IMR-90 (cell line): ENCODE data around the gene ABHD10. TPM values are rescaled to one million over a fixed set of nuclear protein-coding genes. Genes with fewer than 3 reads are reported as not detected.

ENCODE experiments used
- ATAC-seq: fragments of 200-7000 bp; cut with Tn5 transposase; 2 replicates; pipeline ENCODE4 v1.9.1; 2020; ENCODE audit warnings: low read depth, mild to moderate bottlenecking, moderate library complexity
- BruUV-seq: library from RNA; stranded (reverse); fragments of 400-500 nt; replicated peaks from 2 replicates; lab custom pipeline; 2021; lab: Mats Ljungman, UMichigan
- CTCF ChIA-PET: fragments of 300-600 bp; formaldehyde crosslinking; extraction: SDS; loops from one replicate; lab custom pipeline; 2021; ENCODE audit warnings: antibody characterized with exemption; lab: Yijun Ruan, JAX
- POLR2A ChIA-PET: fragments of 300-600 bp; sonication (Branson Sonifier 250); formaldehyde crosslinking; loops from one replicate; lab custom pipeline; 2022; ENCODE audit warnings: antibody characterized with exemption; ENCODE audit not compliant: unreplicated experiment; lab: Charles Lee
- DNase-seq: peaks from one replicate; pipeline ENCODE4 v3.0.0; 2013
- H2AFZ ChIP-seq: replicated peaks from 2 replicates; pipeline ENCODE3; 2013; ENCODE audit warnings: low read length, mild to moderate bottlenecking; ENCODE audit not compliant: poor library complexity
- H2AK5ac ChIP-seq: 2 replicates; pipeline ENCODE4 v1.6.1; 2013; ENCODE audit warnings: low read depth, low read length, inconsistent platforms
- H2AK9ac ChIP-seq: replicated peaks from 2 replicates; pipeline ENCODE3; 2013; ENCODE audit warnings: mild to moderate bottlenecking, low read depth, low read length, moderate library complexity; ENCODE audit not compliant: poor library complexity
- H2BK120ac ChIP-seq: 2 replicates; pipeline ENCODE4 v1.6.1; 2013; ENCODE audit warnings: low read depth, low read length, inconsistent platforms
- H2BK15ac ChIP-seq: 3 replicates; pipeline ENCODE4 v1.6.1; 2013; ENCODE audit warnings: low read depth, low read length, inconsistent platforms
- H2BK20ac ChIP-seq: 2 replicates; pipeline ENCODE4 v1.6.1; 2013; ENCODE audit warnings: low read depth, mild to moderate bottlenecking, inconsistent platforms, low read length, moderate library complexity
- H2BK5ac ChIP-seq: 2 replicates; pipeline ENCODE4 v1.6.1; 2013; ENCODE audit warnings: mild to moderate bottlenecking, low read depth, low read length, inconsistent platforms; ENCODE audit not compliant: poor library complexity, severe bottlenecking
- H3K14ac ChIP-seq: replicated peaks from 2 replicates; pipeline ENCODE4 v1.6.1; 2013; ENCODE audit warnings: low read depth, low read length, inconsistent platforms
- H3K18ac ChIP-seq: 2 replicates; pipeline ENCODE4 v1.6.1; 2013; ENCODE audit warnings: low read depth, low read length, control low read depth
- H3K23ac ChIP-seq: 2 replicates; pipeline ENCODE4 v1.6.1; 2013; ENCODE audit warnings: low read depth, low read length, inconsistent platforms
- H3K27ac ChIP-seq: 2 replicates; pipeline ENCODE4 v1.5.1; 2013; ENCODE audit warnings: mild to moderate bottlenecking, control low read depth, low read length; ENCODE audit not compliant: insufficient read depth
- H3K27me3 ChIP-seq: 2 replicates; pipeline ENCODE4 v1.6.1; 2013; ENCODE audit warnings: low read length; ENCODE audit not compliant: control insufficient read depth, insufficient read depth
- H3K36me3 ChIP-seq: 2 replicates; pipeline ENCODE4 v1.6.1; 2013; ENCODE audit warnings: low read length, mixed read lengths; ENCODE audit not compliant: control insufficient read depth, insufficient read depth
- H3K4ac ChIP-seq: 2 replicates; pipeline ENCODE4 v1.6.1; 2013; ENCODE audit warnings: low read depth, low read length, inconsistent platforms
- H3K4me1 ChIP-seq: 2 replicates; pipeline ENCODE4 v1.6.1; 2013; ENCODE audit warnings: low read length, mixed read lengths; ENCODE audit not compliant: control insufficient read depth, insufficient read depth
- H3K4me2 ChIP-seq: 2 replicates; pipeline ENCODE4 v1.6.1; 2013; ENCODE audit warnings: low read depth, mild to moderate bottlenecking, control low read depth, low read length, moderate library complexity
- H3K4me3 ChIP-seq: 2 replicates; pipeline ENCODE4 v1.5.1; 2013; ENCODE audit warnings: low read depth, mild to moderate bottlenecking, control low read depth, low read length, moderate library complexity; ENCODE audit not compliant: insufficient read depth
- H3K56ac ChIP-seq: 2 replicates; pipeline ENCODE4 v1.6.1; 2013; ENCODE audit warnings: low read length, inconsistent platforms; ENCODE audit not compliant: insufficient read depth; ENCODE audit errors: extremely low read depth
- H3K79me1 ChIP-seq, 2 experiments: 2 replicates each; pipeline ENCODE4 v1.6.1; 2013; ENCODE audit warnings: low read length in 2 of 2, inconsistent platforms in 1 of 2, low read depth in 1 of 2
- H3K9ac ChIP-seq: 2 replicates; pipeline ENCODE4 v1.6.1; 2013; ENCODE audit warnings: low read depth, low read length, control low read depth
- H3K9me1 ChIP-seq: 2 replicates; pipeline ENCODE4 v1.6.1; 2013; ENCODE audit warnings: low read length, inconsistent platforms; ENCODE audit not compliant: insufficient read depth
- H3K9me3 ChIP-seq: 2 replicates; pipeline ENCODE4 v1.6.1; 2013; ENCODE audit warnings: low read length; ENCODE audit not compliant: control insufficient read depth, insufficient read depth
- H4K20me1 ChIP-seq: 2 replicates; pipeline ENCODE4 v1.6.1; 2013; ENCODE audit warnings: low read length, inconsistent platforms; ENCODE audit not compliant: insufficient read depth
- H4K5ac ChIP-seq: 2 replicates; pipeline ENCODE4 v1.6.1; 2013; ENCODE audit warnings: mild to moderate bottlenecking, low read depth, low read length, control low read depth
- H4K8ac ChIP-seq, 2 experiments: 2 replicates each; pipeline ENCODE4 v1.6.1; 2013; ENCODE audit warnings: low read depth in 2 of 2, low read length in 2 of 2, control low read depth in 1 of 2, inconsistent platforms in 1 of 2
- H4K91ac ChIP-seq: 2 replicates; pipeline ENCODE4 v1.6.1; 2013; ENCODE audit warnings: low read depth, low read length, inconsistent platforms; ENCODE audit not compliant: insufficient read depth
- BHLHE40 ChIP-seq: fragments of 150-350 bp; IDR thresholded peaks from 2 replicates; pipeline ENCODE4 v1.6.1; 2016; ENCODE audit warnings: mild to moderate bottlenecking, low read depth, low read length
- ELK1 ChIP-seq: fragments of 150-350 bp; IDR thresholded peaks from 2 replicates; pipeline ENCODE4 v1.6.1; 2016; ENCODE audit warnings: low read depth, mild to moderate bottlenecking, low read length, moderate library complexity, borderline replicate concordance
- FOS ChIP-seq: fragments of 150-350 bp; IDR thresholded peaks from 2 replicates; pipeline ENCODE4 v1.6.1; 2016; ENCODE audit warnings: low read depth, low read length
- RAD21 ChIP-seq: IDR thresholded peaks from 2 replicates; pipeline ENCODE4 v1.6.1; 2012; ENCODE audit warnings: low read length, improper control_type of control experiment
- RFX5 ChIP-seq: IDR thresholded peaks from 2 replicates; pipeline ENCODE4 v1.8.0; 2012; ENCODE audit warnings: low read depth, mild to moderate bottlenecking, low read length, moderate library complexity
- SMC3 ChIP-seq: fragments of 150-350 bp; IDR thresholded peaks from 2 replicates; pipeline ENCODE4 v1.6.1; 2016; ENCODE audit warnings: low read depth, mild to moderate bottlenecking, antibody characterized with exemption, low read length, moderate library complexity
- USF2 ChIP-seq: fragments of 150-350 bp; IDR thresholded peaks from 2 replicates; pipeline ENCODE4 v1.6.1; 2017; ENCODE audit warnings: mild to moderate bottlenecking, antibody characterized with exemption, low read length, low read depth
- WGBS, 2 experiments: methylation state at CpG; one replicate each; pipeline versions ENCODE4 v1.1.5 to v1.1.7; 2013; ENCODE audit warnings: missing lambda C conversion rate in 2 of 2; ENCODE audit not compliant: insufficient read length in 1 of 2; ENCODE audit errors: extremely low coverage in 2 of 2; 5-methylcytosine and 5-hydroxymethylcytosine counted together
- dilution Hi-C: fragments of 300-500 bp; cut with HindIII; formaldehyde crosslinking; loops from one replicate; pipeline ENCODE4 v1.14.3; 2018; ENCODE audit warnings: low sequenced_read_pairs; ENCODE audit not compliant: unreplicated experiment
- in situ Hi-C: fragments of 300-500 bp; cut with MboI; formaldehyde crosslinking; loops from 3 replicates; pipeline ENCODE4 v1.14.3; 2019; ENCODE audit warnings: low sequenced_read_pairs, inconsistent platforms, mixed read lengths
- intact Hi-C: fragments of 100-400 bp; cut with micrococcal nuclease; formaldehyde crosslinking; loops from 2 replicates; pipeline ENCODE4 v1.10.0; 2022
- polyA plus RNA-seq, 3 experiments: library from polyadenylated mRNA; depleted of rRNA; stranded (reverse); fragments of >200 nt; gene quantifications; 2 replicates each; pipeline ENCODE4 v1.2.3, GENCODE V29; 2012; ENCODE audit warnings: low replicate concordance in 1 of 3
- total RNA-seq: library from RNA; depleted of rRNA; stranded (reverse); fragments of >200 nt; gene quantifications from 2 replicates; pipeline ENCODE4 v1.2.3, GENCODE V29; 2012

Gene ABHD10
- total and polyA plus RNA-seq, 2 of the 4 experiments (the other 2 are of a cell fraction) = 24.7 to 57.2 TPM

GRCh38 chr3:111979434-111980038, 710 bp downstream of the ABHD10 start:
- no peaks in the 10 kb centered on the region for H4K20me1 ChIP-seq
- intact Hi-C loops (no loop called here), in situ Hi-C loops (no loop called here), dilution Hi-C loops (no loop called here)
- H3K9me3 ChIP-seq = no peaks in the 10 kb centered on the region
- peak overlapping the region; percentile 65; the same call in 1 of the 2 replicates for H3K23ac ChIP-seq
- no peak overlapping the region for H4K5ac ChIP-seq
- H4K91ac ChIP-seq = peak overlapping the region; percentile 48; the same call in 1 of the 2 replicates
- no peak for ATAC-seq
- no peak overlapping the region for H3K18ac ChIP-seq
- no peaks in the 10 kb centered on the region for H3K27me3 ChIP-seq
- H3K9me1 ChIP-seq = no peaks in the 10 kb centered on the region
- CTCF ChIA-PET = interaction anchor here (0.9 to 2.6 kb wide), 6 partner anchors 9 to 264 kb away, joined by 3 to 11 read pairs (median 4); no protein-coding TSS in a partner anchor
- DNase-seq = no peak
- no peak overlapping the region for H2BK20ac ChIP-seq
- peak overlapping the region; percentile 40 to 91; a peak in 3 of 4 replicates for H4K8ac ChIP-seq
- peak overlapping the region; percentile 96 for H2AFZ ChIP-seq
- H2AK5ac ChIP-seq = no peak overlapping the region
- peak overlapping the region; percentile 96 for H3K4me2 ChIP-seq
- WGBS, 2 experiments = no CpG with 5 or more reads among the region's 5 CpGs
- POLR2A ChIA-PET = no interaction called here
- peak overlapping the region; percentile 85 for H3K27ac ChIP-seq
- no peak for TF ChIP-seq SMC3
- TF ChIP-seq RFX5 = no peak
- no peak for TF ChIP-seq RAD21
- no peak for TF ChIP-seq FOS
- no peak for TF ChIP-seq ELK1
- no peak for TF ChIP-seq USF2
- TF ChIP-seq BHLHE40 = no peak
- H2BK5ac ChIP-seq = peak overlapping the region; percentile 83
- peaks cover 17 to 23% of the 10 kb centered on the region in 2 experiments for H3K79me1 ChIP-seq
- no peak overlapping the region for H2BK15ac ChIP-seq
- no peak overlapping the region for H2BK120ac ChIP-seq
- peak overlapping the region; percentile 80 for H3K4me3 ChIP-seq
- no peaks in the 10 kb centered on the region for H3K36me3 ChIP-seq
- H3K9ac ChIP-seq = peak overlapping the region; percentile 78
- H3K14ac ChIP-seq = peak overlapping the region; percentile 63; the same call in 1 of the 2 replicates
- H3K4ac ChIP-seq = peak overlapping the region; percentile 86; the same call in 1 of the 2 replicates
- H3K56ac ChIP-seq = peak overlapping the region; percentile 67; the same call in 1 of the 2 replicates
- no TSS peak for BruUV-seq
- peak overlapping the region; percentile 73 for H2AK9ac ChIP-seq
- H3K4me1 ChIP-seq = peaks cover 4% of the 10 kb centered on the region; the same call in 1 of the 2 replicates
